ENCODE results near the gene CLDN3. TPM values are rescaled to one million over a fixed set of nuclear protein-coding genes. Genes with fewer than 3 reads are reported as not detected.
A peak's percentile ranks its signal among the peaks of the same experiment; 100 is the strongest.

CLDN3 gene
- total RNA-seq, 1 experiment from 2014 or later: 51.6 TPM

DNA sequence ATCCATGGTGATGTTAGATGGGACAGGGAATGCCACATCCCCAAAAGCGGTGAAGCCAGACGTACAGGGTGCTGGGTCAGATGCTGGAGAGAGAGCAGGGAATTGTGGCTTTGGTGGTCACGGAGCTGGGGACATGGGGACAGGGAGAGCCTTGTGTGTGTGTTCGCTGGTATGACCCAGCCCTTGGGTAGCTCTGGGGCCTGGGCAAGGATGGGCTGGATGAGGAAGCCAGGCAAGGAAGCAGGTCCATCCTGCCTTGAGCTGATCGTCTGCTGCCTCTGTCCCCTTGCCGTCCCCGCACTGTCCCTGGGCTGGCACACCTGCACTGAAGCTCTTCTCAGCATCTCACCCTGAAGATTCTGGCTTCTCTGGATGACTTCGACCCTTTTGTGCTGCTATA lies 45.4 kb upstream of the CLDN3 start:
- TF ChIP-seq, protein P1, sequence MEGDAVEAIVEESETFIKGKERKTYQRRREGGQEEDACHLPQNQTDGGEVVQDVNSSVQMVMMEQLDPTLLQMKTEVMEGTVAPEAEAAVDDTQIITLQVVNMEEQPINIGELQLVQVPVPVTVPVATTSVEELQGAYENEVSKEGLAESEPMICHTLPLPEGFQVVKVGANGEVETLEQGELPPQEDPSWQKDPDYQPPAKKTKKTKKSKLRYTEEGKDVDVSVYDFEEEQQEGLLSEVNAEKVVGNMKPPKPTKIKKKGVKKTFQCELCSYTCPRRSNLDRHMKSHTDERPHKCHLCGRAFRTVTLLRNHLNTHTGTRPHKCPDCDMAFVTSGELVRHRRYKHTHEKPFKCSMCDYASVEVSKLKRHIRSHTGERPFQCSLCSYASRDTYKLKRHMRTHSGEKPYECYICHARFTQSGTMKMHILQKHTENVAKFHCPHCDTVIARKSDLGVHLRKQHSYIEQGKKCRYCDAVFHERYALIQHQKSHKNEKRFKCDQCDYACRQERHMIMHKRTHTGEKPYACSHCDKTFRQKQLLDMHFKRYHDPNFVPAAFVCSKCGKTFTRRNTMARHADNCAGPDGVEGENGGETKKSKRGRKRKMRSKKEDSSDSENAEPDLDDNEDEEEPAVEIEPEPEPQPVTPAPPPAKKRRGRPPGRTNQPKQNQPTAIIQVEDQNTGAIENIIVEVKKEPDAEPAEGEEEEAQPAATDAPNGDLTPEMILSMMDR (conservative IDR thresholded peaks at IDR 0.05; ENCODE audit: low read depth, low read length): no peak
- TF ChIP-seq EZH2phosphoT487 (IDR thresholded peaks at IDR 0.05; ENCODE audit: borderline replicate concordance, low read length) (no peak), EZH2 (IDR thresholded peaks at IDR 0.05; ENCODE audit: low read length, unreplicated experiment) (no peak)
- H3K9me2 ChIP-seq (replicated peaks; ENCODE audit: low read length): no peaks in the 10 kb centered on the region
- BruUV-seq (replicated peaks): no TSS peak
- DNase-seq: no peak
- no peak overlapping the region for H3K4me2 ChIP-seq (ENCODE audit: low read length)
- H3K79me2 ChIP-seq (ENCODE audit: low read length): no peaks in the 10 kb centered on the region
- no peak for ATAC-seq
- no peaks in the 10 kb centered on the region for H4K20me1 ChIP-seq (ENCODE audit: low read length)
- ChIA-PET CTCF (no interaction called here), POLR2A (ENCODE audit: unreplicated experiment) (no interaction called here)
- H3K27me3 ChIP-seq (ENCODE audit: low read length): no peaks in the 10 kb centered on the region
- H3K4me3 ChIP-seq (ENCODE audit: low read length): no peak overlapping the region
- no peaks in the 10 kb centered on the region for H3K36me3 ChIP-seq (ENCODE audit: low read depth, low read length)
- H3K9me3 ChIP-seq (ENCODE audit: low read length): no peaks in the 10 kb centered on the region
- H3K4me1 ChIP-seq (ENCODE audit: insufficient read depth, low read length): no peaks in the 10 kb centered on the region
- intact Hi-C loops (cut with micrococcal nuclease): no loop called here
- H3K9ac ChIP-seq (ENCODE audit: low read length): no peak overlapping the region
- no peak overlapping the region for H2AFZ ChIP-seq (ENCODE audit: low read length)
- H3K27ac ChIP-seq (ENCODE audit: low read length): no peak overlapping the region
- H3F3A ChIP-seq (ENCODE audit: low read length, unreplicated experiment): no peaks in the 10 kb centered on the region

DNA sequence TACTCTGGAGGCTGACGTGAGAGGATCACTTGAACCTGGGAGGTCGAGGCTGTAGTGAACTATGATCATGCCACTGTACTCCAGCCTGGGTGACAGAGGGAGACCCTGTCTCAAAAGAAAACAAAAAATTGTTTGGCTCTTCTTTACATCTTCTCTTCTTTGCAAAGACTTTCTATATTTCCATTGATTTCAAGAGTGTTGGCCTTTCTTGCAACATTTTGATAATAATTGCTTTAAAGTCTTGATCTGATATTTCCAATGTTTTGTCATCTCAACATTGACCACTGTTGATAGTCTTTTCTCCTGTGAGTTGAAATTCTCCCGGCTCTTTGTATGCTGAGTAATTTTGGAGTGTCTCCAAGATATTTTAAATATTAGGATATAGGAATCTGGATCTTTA lies 42.9 kb upstream of the CLDN3 start:
- Histone ChIP-seq H2AFZ (ENCODE audit: low read length) (no peak overlapping the region), H3K4me3 (ENCODE audit: low read length) (no peak overlapping the region), H3K4me2 (ENCODE audit: low read length) (no peak overlapping the region), H3K9me2 (replicated peaks; ENCODE audit: low read length) (no peaks in the 10 kb centered on the region), H3K9me3 (ENCODE audit: low read length) (no peaks in the 10 kb centered on the region), H3K36me3 (ENCODE audit: low read depth, low read length) (no peaks in the 10 kb centered on the region), H3K27ac (ENCODE audit: low read length) (no peak overlapping the region), H3K79me2 (ENCODE audit: low read length) (no peaks in the 10 kb centered on the region), H3F3A (ENCODE audit: low read length, unreplicated experiment) (no peaks in the 10 kb centered on the region), H4K20me1 (ENCODE audit: low read length) (no peaks in the 10 kb centered on the region), H3K27me3 (ENCODE audit: low read length) (no peaks in the 10 kb centered on the region), H3K4me1 (ENCODE audit: insufficient read depth, low read length) (peaks cover 6% of the 10 kb centered on the region), H3K9ac (ENCODE audit: low read length) (no peak overlapping the region)
- BruUV-seq (replicated peaks): no TSS peak
- ATAC-seq (no peak), DNase-seq (no peak)
- POLR2A ChIA-PET (ENCODE audit: unreplicated experiment): no interaction called here
- intact Hi-C loops (cut with micrococcal nuclease): no loop called here
- TF ChIP-seq EZH2 (IDR thresholded peaks at IDR 0.05; ENCODE audit: low read length, unreplicated experiment) (no peak), EZH2phosphoT487 (IDR thresholded peaks at IDR 0.05; ENCODE audit: borderline replicate concordance, low read length) (no peak)
- TF ChIP-seq, protein P1 (conservative IDR thresholded peaks at IDR 0.05; ENCODE audit: low read depth, low read length): no peak
- CTCF ChIA-PET: no interaction called here

- TF ChIP-seq EZH2phosphoT487 (IDR thresholded peaks at IDR 0.05; ENCODE audit: borderline replicate concordance, low read length): no peak
- TF ChIP-seq EZH2 (IDR thresholded peaks at IDR 0.05; ENCODE audit: low read length, unreplicated experiment): no peak
- TF ChIP-seq, protein P1 (conservative IDR thresholded peaks at IDR 0.05; ENCODE audit: low read depth, low read length): peak; percentile 81
- intact Hi-C loops (cut with micrococcal nuclease): loop anchor here (1.0 kb wide), 2 partner anchors 40 to 44 kb away; no protein-coding TSS in a partner anchor
- no peaks in the 10 kb centered on the region for H3K36me3 ChIP-seq (ENCODE audit: low read depth, low read length)
- ChIA-PET CTCF (interaction anchor here (0.5 to 0.6 kb wide), 3 partner anchors 31 to 51 kb away, joined by 4 to 6 read pairs (median 4); no protein-coding TSS in a partner anchor), POLR2A (ENCODE audit: unreplicated experiment) (no interaction called here)
- H3K9ac ChIP-seq (ENCODE audit: low read length): no peak overlapping the region
- no peaks in the 10 kb centered on the region for H3K9me3 ChIP-seq (ENCODE audit: low read length)
- peak; percentile 84 for DNase-seq
- H4K20me1 ChIP-seq (ENCODE audit: low read length): no peaks in the 10 kb centered on the region
- H3F3A ChIP-seq (ENCODE audit: low read length, unreplicated experiment): no peaks in the 10 kb centered on the region
- no peak overlapping the region for H3K27ac ChIP-seq (ENCODE audit: low read length)
- no peaks in the 10 kb centered on the region for H3K9me2 ChIP-seq (replicated peaks; ENCODE audit: low read length)
- ATAC-seq: peak; percentile 84
- no peak overlapping the region for H3K4me3 ChIP-seq (ENCODE audit: low read length)
- H3K4me1 ChIP-seq (ENCODE audit: insufficient read depth, low read length): peaks cover 6% of the 10 kb centered on the region
- no peak overlapping the region for H3K4me2 ChIP-seq (ENCODE audit: low read length)
- H3K27me3 ChIP-seq (ENCODE audit: low read length): no peaks in the 10 kb centered on the region
- BruUV-seq (replicated peaks): no TSS peak
- no peak overlapping the region for H2AFZ ChIP-seq (ENCODE audit: low read length)
- no peaks in the 10 kb centered on the region for H3K79me2 ChIP-seq (ENCODE audit: low read length)
Measured at GRCh38 chr7:73811760-73812168, 41.7 kb upstream of the CLDN3 start.
